ENCODE data around the gene SZT2. TPM values are rescaled to one million over a fixed set of nuclear protein-coding genes. Genes with fewer than 3 reads are reported as not detected.
A peak's percentile ranks its signal among the peaks of the same experiment; 100 is the strongest.
"Not testable (repeated sequence)": the region's sequence is repeated elsewhere in the genome, so short reads cannot be mapped to it uniquely, and the experiment has no call there.

SZT2 gene
- total RNA-seq, 6 experiments from 2014 or later: 17.2 to 21.8 (median 21.3) TPM

GRCh38 chr1:43466403-43466802, 76.7 kb downstream of the SZT2 start:
- H3K27ac Mint-ChIP-seq: no peak overlapping the region
- H3K9me3 Mint-ChIP-seq: no peaks in the 10 kb centered on the region
- H3K36me3 Mint-ChIP-seq (ENCODE audit: low read depth): peaks cover 2% of the 10 kb centered on the region; the same call in 1 of the 2 replicates
- DNase-seq: no peak
- H3K4me3 Mint-ChIP-seq: no peak overlapping the region
- H3K4me1 Mint-ChIP-seq (ENCODE audit: low read depth): peaks cover 30% of the 10 kb centered on the region
- peaks cover 2% of the 10 kb centered on the region; the same call in 1 of the 2 replicates for H3K27me3 Mint-ChIP-seq (ENCODE audit: insufficient read depth)
- TF ChIP-seq CTCF (IDR thresholded peaks at IDR 0.05): no peak

GRCh38 chr1:43468414-43468813, 78.7 kb downstream of the SZT2 start:
- H3K4me3 Mint-ChIP-seq: no peak overlapping the region
- peaks cover 44% of the 10 kb centered on the region for H3K4me1 Mint-ChIP-seq (ENCODE audit: low read depth)
- H3K27me3 Mint-ChIP-seq (ENCODE audit: insufficient read depth): peaks cover 2% of the 10 kb centered on the region; the same call in 1 of the 2 replicates
- TF ChIP-seq CTCF (IDR thresholded peaks at IDR 0.05): no peak
- H3K9me3 Mint-ChIP-seq: no peaks in the 10 kb centered on the region
- no peak overlapping the region for H3K27ac Mint-ChIP-seq
- H3K36me3 Mint-ChIP-seq (ENCODE audit: low read depth): no peaks in the 10 kb centered on the region; the same call in 1 of the 2 replicates
- no peak for DNase-seq

- H3K9me3 Mint-ChIP-seq: no peaks in the 10 kb centered on the region
- H3K27ac Mint-ChIP-seq: no peak overlapping the region
These were observed 80.2 kb downstream of the SZT2 start for GRCh38 chr1:43469932-43470331.

GRCh38 chr1:43472087-43472462, 82.4 kb downstream of the SZT2 start:
- DNase-seq: no peak
- H3K9me3 Mint-ChIP-seq: no peaks in the 10 kb centered on the region

More at GRCh38 chr1:43469932-43470331, 80.2 kb downstream of the SZT2 start:
- no peak overlapping the region for H3K4me3 Mint-ChIP-seq
- no peak for DNase-seq
- H3K27me3 Mint-ChIP-seq (ENCODE audit: insufficient read depth): peaks cover 2% of the 10 kb centered on the region; the same call in 1 of the 2 replicates
- H3K36me3 Mint-ChIP-seq (ENCODE audit: low read depth): no peaks in the 10 kb centered on the region; the same call in 1 of the 2 replicates
- TF ChIP-seq CTCF (IDR thresholded peaks at IDR 0.05): no peak
- peaks cover 55% of the 10 kb centered on the region for H3K4me1 Mint-ChIP-seq (ENCODE audit: low read depth)

GRCh38 chr1:43472463-43473151, 82.9 kb downstream of the SZT2 start:
- Mint-ChIP-seq H3K4me3 (peak overlapping the region; percentile 76), H3K27ac (peak overlapping the region; percentile 97), H3K4me1 (ENCODE audit: low read depth) (peaks cover 63% of the 10 kb centered on the region)
- not testable (repeated sequence) for H3K9me3 Mint-ChIP-seq; H3K36me3 Mint-ChIP-seq (ENCODE audit: low read depth); H3K27me3 Mint-ChIP-seq (ENCODE audit: insufficient read depth)
- DNase-seq: peak; percentile 96

More at GRCh38 chr1:43472087-43472462, 82.4 kb downstream of the SZT2 start:
- Mint-ChIP-seq H3K36me3 (ENCODE audit: low read depth) (no peaks in the 10 kb centered on the region), H3K27ac (peak overlapping the region; percentile 97), H3K4me3 (peak overlapping the region; percentile 76), H3K27me3 (ENCODE audit: insufficient read depth) (no peaks in the 10 kb centered on the region), H3K4me1 (ENCODE audit: low read depth) (peaks cover 58% of the 10 kb centered on the region)
- no peak for TF ChIP-seq CTCF (IDR thresholded peaks at IDR 0.05)

GRCh38 chr1:43473463-43473862, 83.8 kb downstream of the SZT2 start:
- no peaks in the 10 kb centered on the region for H3K27me3 Mint-ChIP-seq (ENCODE audit: insufficient read depth)
- H3K9me3 Mint-ChIP-seq: no peaks in the 10 kb centered on the region
- DNase-seq: no peak
- TF ChIP-seq CTCF (IDR thresholded peaks at IDR 0.05): no peak
- peak overlapping the region; percentile 76 for H3K4me3 Mint-ChIP-seq
- H3K36me3 Mint-ChIP-seq (ENCODE audit: low read depth): no peaks in the 10 kb centered on the region
- peaks cover 66% of the 10 kb centered on the region for H3K4me1 Mint-ChIP-seq (ENCODE audit: low read depth)
- H3K27ac Mint-ChIP-seq: peak overlapping the region; percentile 97

- H3K36me3 Mint-ChIP-seq (ENCODE audit: low read depth); H3K9me3 Mint-ChIP-seq; DNase-seq; H3K27me3 Mint-ChIP-seq (ENCODE audit: insufficient read depth): not testable (repeated sequence)
- H3K27ac Mint-ChIP-seq: peak overlapping the region; percentile 94
- peaks cover 84% of the 10 kb centered on the region for H3K4me1 Mint-ChIP-seq (ENCODE audit: low read depth)
- peak overlapping the region; percentile 67 for H3K4me3 Mint-ChIP-seq
These were observed 86.1 kb downstream of the SZT2 start for GRCh38 chr1:43475611-43476401.
